A549 treated with Hydrocortisone at 1 μM for 4 hours (cell line): ENCODE results near the gene HRC. TPM values are rescaled to one million over a fixed set of nuclear protein-coding genes. Genes with fewer than 3 reads are reported as not detected.

ENCODE experiments used
- total RNA-seq: library from RNA; stranded (reverse); fragments of 200-300 nt; extraction: Qiagen RNA extraction; gene quantifications from 5 replicates; pipeline ENCODE4 v1.2.3, GENCODE V29; 2022

The HRC gene, protein sequence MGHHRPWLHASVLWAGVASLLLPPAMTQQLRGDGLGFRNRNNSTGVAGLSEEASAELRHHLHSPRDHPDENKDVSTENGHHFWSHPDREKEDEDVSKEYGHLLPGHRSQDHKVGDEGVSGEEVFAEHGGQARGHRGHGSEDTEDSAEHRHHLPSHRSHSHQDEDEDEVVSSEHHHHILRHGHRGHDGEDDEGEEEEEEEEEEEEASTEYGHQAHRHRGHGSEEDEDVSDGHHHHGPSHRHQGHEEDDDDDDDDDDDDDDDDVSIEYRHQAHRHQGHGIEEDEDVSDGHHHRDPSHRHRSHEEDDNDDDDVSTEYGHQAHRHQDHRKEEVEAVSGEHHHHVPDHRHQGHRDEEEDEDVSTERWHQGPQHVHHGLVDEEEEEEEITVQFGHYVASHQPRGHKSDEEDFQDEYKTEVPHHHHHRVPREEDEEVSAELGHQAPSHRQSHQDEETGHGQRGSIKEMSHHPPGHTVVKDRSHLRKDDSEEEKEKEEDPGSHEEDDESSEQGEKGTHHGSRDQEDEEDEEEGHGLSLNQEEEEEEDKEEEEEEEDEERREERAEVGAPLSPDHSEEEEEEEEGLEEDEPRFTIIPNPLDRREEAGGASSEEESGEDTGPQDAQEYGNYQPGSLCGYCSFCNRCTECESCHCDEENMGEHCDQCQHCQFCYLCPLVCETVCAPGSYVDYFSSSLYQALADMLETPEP
- total RNA-seq, result 0.03 TPM in 1 of 5 replicates, not detected in the others

DNA sequence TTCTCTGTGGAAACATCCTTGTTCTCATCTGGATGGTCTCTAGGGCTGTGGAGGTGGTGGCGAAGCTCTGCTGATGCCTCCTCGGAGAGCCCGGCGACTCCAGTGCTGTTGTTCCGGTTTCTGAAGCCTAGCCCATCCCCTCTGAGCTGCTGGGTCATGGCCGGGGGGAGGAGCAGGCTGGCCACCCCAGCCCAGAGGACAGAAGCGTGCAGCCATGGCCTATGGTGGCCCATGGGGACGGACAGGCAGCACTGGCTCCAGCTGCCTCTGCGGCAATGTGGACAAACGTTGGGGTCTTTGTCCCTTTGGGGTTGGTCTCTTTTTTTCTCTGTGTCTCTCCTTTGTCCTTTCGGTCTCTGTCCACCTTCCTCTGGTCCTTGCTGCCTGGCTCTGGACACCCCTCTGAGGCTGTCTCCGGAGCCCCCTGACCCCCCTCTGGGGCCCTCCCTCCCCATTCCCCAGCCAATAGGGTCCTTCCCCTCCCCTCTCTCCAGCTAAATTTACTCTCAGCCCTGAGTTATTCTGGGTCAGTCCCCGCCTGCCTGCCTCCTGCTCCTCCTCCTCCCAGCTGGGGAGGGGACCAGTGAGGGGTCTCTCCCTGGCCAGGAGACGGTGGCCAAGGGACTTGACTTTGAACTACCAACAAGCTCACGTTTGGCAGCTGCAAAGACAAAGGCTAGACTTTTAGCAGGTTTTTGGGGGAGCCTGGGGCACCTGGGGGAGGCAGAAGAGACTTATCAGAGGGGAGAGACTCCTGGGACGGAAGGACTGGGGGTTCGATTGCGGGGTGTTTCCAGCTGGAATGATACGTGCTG, at the start of gene HRC:
HRC (minus strand) TSS at position 392 of the 815 bp plus-strand sequence; CDS start at position 233, 159 bp downstream.

DNA sequence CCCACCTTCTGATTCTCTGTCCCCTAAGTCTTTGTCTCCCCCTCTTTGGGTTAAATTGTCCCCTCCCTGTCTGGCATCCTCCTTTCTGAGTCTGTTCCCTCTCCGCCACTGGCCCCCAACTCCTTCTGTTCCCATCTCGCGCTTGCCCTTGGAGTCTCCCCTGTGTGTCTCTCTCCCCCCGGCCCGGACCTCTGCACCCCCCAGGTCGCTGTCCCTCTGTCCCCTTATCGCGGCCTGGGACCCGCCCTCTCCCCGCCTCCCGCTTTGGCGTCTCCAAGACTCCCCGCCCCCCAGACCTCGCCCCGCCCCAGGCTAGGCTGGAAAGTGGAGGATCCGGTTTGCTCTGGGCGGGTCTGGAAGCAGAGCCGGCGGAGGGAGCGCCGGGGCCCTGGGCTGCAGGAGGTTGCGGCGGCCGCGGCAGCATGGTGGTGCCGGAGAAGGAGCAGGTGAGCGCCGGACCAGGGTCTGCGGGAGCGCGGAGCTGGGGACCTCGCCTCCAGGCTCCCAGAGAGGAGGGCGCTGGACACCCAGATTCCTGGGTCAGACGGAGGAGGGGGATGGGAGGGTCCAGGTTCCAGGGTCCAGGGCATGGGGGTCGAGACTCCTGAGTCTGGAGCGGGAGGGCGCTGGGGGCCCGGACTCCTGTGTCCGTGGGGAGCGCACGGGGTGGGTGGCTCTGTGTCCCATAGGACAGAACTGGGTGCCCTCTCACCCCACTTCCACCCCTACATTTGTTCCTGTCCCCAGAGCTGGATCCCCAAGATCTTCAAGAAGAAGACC, 2.4 kb upstream of the HRC start, which contains the start of gene TRPM4:
TRPM4 (plus strand) TSS at position 348 of the 780 bp plus-strand sequence; CDS start at position 423, 75 bp downstream.

DNA sequence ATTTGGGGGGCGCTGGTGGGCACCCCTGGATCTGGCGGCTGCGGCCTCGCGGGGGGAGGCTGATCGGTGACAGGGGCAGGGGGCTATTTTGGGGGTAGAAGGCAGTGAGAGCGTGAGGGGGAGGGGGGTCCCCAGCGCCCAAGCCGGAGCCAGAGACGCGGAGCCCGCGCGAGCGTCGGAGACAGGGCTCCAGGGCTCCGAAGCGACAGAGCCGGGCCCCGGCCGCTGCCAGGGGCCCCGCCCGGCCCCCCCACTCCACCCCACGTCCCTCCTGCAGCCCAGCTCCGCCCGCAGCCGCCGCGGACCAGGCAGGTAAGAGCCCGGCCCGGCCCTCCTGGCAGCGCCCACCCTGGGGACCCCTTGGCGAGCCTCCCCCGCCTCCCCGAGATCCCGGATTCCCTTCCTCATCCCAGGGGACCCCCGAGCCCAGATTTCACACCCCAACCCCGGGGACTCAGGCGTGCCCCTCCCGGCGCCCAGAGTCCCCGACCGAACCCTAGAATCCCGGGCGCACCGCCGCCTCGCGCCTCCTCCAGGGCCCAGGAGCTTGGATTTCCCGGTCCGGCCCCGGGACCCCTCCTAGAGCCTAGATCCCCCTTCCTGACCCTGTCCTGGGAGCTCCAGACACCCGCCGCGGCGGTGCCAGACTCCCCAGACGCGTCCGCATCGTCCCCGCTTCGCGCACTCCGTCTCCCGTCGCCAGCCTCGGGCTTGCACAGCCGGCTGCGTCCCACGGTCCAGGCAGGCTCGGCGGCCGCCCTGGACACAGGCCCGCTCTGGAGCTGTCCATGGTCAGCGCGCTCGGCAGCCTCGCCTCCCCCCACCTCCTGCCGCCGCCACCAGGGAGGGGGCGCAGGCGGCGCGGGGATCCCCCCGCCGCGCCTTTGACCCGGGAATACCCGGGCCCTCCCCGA, 35.5 kb downstream of the HRC start, which contains the start of gene PPFIA3:
PPFIA3 (plus strand) TSS at position 134 of the 914 bp plus-strand sequence. CDS start 8,330 bp downstream, outside the sequence.

DNA sequence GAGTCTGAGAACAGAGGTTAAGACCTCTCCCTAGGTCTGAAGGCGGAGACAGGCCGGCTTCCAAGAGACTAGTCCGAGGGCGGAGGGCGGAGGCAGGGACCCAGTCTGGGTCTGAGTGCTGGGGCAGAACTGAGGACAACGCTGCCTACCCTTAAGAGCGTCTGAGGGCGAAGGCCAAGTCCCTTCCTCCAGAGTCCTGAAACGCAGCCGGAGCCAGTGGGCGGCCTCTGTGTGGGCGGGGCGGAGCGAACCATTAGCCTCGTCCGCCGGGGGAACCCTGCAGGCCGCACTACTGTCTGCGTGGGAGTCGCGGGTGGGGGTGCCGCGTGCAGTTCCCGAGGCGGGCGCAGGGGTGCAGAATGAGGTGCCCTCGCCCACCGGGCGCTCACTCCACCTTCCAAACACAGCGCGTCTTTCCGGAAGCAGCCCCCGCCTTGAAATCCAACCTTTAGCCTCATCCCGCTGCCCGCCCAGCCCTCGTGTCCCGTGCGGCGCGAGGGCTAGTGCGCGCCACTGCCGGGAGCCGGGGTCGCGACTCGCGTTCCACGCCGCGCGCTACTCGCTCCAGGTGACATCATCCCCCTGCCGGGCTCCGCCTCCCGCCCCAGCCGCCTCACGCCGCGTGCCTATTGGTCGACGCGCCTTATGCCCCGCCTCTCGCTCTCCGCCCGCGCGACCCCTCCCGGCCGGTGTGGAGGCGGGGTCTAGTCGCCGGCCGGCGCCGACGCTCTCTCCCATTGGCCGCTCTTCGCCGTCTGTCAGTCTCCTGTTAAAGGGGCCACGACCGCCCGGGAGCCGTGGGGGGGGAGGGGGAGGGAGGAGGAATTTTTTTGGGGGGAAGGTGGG, 36.4 kb downstream of the HRC start, which contains the start of gene C19orf73:
C19orf73 (minus strand) TSS at position 579 of the 846 bp plus-strand sequence; CDS start at position 458, 121 bp downstream.

DNA sequence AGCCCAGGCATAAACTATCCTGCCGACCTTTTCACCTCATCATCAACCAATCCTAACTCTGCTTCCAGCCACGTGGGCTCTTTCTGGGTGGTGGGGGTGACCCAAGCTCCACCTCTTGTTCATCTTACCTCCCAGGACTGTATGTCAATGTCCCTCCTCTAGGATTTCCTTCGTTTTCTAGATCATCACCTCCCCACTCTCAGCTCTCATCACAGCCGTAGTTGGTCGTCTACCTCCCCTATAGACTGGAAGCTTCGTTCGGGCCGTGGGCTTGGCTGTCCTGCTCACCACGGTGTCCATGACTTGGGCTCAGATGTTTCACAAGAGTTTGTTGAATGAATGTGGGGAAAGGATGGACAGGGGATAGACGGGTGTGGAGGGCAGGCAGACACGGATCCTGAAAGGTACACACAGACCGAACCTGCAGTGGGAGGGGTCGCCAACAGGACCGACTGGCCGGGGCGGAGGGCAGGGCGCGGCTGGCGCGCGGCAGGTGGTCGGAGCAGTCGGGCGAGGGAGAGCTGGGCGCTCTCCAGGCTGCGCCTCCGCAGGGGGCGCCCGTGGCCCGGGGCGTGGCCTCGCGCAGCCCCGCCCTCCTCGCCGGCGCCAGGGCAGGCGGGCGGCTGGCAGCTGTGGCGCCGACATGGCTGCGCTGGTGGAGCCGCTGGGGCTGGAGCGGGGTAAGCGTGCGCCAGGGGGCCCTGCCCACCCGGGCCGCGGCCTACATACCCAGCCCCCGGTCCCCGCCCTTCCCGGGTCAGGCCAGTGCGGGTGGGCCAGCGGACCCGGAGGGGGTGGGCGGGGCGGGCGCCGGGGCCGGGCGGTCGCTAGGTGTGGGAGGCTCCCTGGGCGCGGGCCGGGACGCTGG, 41.2 kb downstream of the HRC start, which contains the start of gene LIN7B:
LIN7B (plus strand) TSS at position 609 of the 868 bp plus-strand sequence; CDS start at position 644, 35 bp downstream.

Other genes starting within 250 kb of the HRC start
- 0.60 to 1.7 TPM (median 1.6 TPM) in 5 replicates for gene DHDH, start 221.7 kb downstream of the HRC start, total RNA-seq
- gene BAX, start 200.5 kb downstream of the HRC start, total RNA-seq, result 294 to 372 TPM (median 330 TPM) in 5 replicates
- gene FTL, start 190.1 kb downstream of the HRC start, total RNA-seq, result 16,127 to 23,622 TPM (median 17,895 TPM) in 5 replicates
- gene GYS1, start 162.1 kb downstream of the HRC start, total RNA-seq, result 17.4 to 22.0 TPM (median 20.9 TPM) in 5 replicates
- gene RUVBL2, start 161.5 kb downstream of the HRC start, total RNA-seq, result 208 to 255 TPM (median 214 TPM) in 5 replicates
- not detected in 5 replicates for gene LHB, start 138.3 kb downstream of the HRC start, total RNA-seq
- gene CGB3, start 131.1 kb downstream of the HRC start, total RNA-seq, result 0.18 TPM in 1 of 5 replicates, not detected in the others
- 0.20 to 0.61 TPM (median 0.21 TPM) in 3 of 5 replicates, not detected in the others for gene CGB2, start 123.5 kb downstream of the HRC start, total RNA-seq
- gene CGB1, start 118.5 kb downstream of the HRC start, total RNA-seq, result not detected in 5 replicates
- 0.21 to 0.49 TPM (median 0.23 TPM) in 5 replicates for gene CGB5, start 111.5 kb downstream of the HRC start, total RNA-seq
- gene CGB8, start 106.3 kb downstream of the HRC start, total RNA-seq, result 1.4 to 3.7 TPM (median 2.8 TPM) in 5 replicates
- gene CGB7, start 97.6 kb downstream of the HRC start, total RNA-seq, result 0.48 to 0.82 TPM (median 0.67 TPM) in 5 replicates
- gene NTF4, start 90.6 kb downstream of the HRC start, total RNA-seq, result 0.24 to 0.99 TPM (median 0.45 TPM) in 5 replicates
- gene KCNA7, start 82.7 kb downstream of the HRC start, total RNA-seq, result not detected in 5 replicates
- 306 to 331 TPM (median 309 TPM) in 5 replicates for gene SNRNP70, start 69.9 kb downstream of the HRC start, total RNA-seq
- 4.7 to 7.9 TPM (median 6.9 TPM) in 5 replicates for gene LIN7B, start 41.0 kb downstream of the HRC start, total RNA-seq
- 1.1 to 1.9 TPM (median 1.7 TPM) in 5 replicates for gene C19orf73, start 36.3 kb downstream of the HRC start, total RNA-seq
- 4.7 to 8.1 TPM (median 7.0 TPM) in 5 replicates for gene PPFIA3, start 35.9 kb downstream of the HRC start, total RNA-seq
- gene TRPM4, start 2.4 kb upstream of the HRC start, total RNA-seq, result 8.2 to 10.2 TPM (median 9.6 TPM) in 5 replicates
- gene SLC6A16, start 169.8 kb upstream of the HRC start, total RNA-seq, result 0.77 to 1.3 TPM (median 0.85 TPM) in 5 replicates
- not detected in 5 replicates for gene CD37, start 180.0 kb upstream of the HRC start, total RNA-seq
- gene TEAD2, start 207.0 kb upstream of the HRC start, total RNA-seq, result 13.2 to 19.7 TPM (median 16.8 TPM) in 5 replicates
- gene DKKL1, start 208.5 kb upstream of the HRC start, total RNA-seq, result 0.33 to 0.71 TPM (median 0.59 TPM) in 4 of 5 replicates, not detected in the other
- 0.12 TPM in 1 of 5 replicates, not detected in the others for gene KASH5, start 232.9 kb upstream of the HRC start, total RNA-seq